ENCODE results near the gene BTBD18.

Gene BTBD18

GRCh38 chr11:57775491-57775890 lies 23.9 kb upstream of the BTBD18 start:
- no peak for DNase-seq

- DNase-seq = no peak
Measured at GRCh38 chr11:57773026-57773598, 21.5 kb upstream of the BTBD18 start.

- no peak for DNase-seq
Measured at GRCh38 chr11:57772562-57772961, 20.9 kb upstream of the BTBD18 start.

- DNase-seq = no peak
Measured at GRCh38 chr11:57771365-57771764, 19.7 kb upstream of the BTBD18 start.

GRCh38 chr11:57770793-57771192 lies 19.2 kb upstream of the BTBD18 start:
- DNase-seq = no peak

- DNase-seq = no peak
Measured at GRCh38 chr11:57764972-57765371, 13.4 kb upstream of the BTBD18 start.

GRCh38 chr11:57764566-57764965 lies 12.9 kb upstream of the BTBD18 start:
- no peak for DNase-seq

- no peak for DNase-seq
Measured at GRCh38 chr11:57764021-57764420, 12.4 kb upstream of the BTBD18 start.

- no peak for DNase-seq
Measured at GRCh38 chr11:57763568-57763967, 11.9 kb upstream of the BTBD18 start.

- DNase-seq = no peak
Measured at GRCh38 chr11:57762235-57762861, 10.7 kb upstream of the BTBD18 start.

- DNase-seq = peak; percentile 88
Measured at GRCh38 chr11:57761301-57762234, 9.9 kb upstream of the BTBD18 start, which contains the start of gene CTNND1. TSS of gene CTNND1 (plus strand) at chr11:57761802. CDS start at chr11:57791479, 29,677 bp downstream.

GRCh38 chr11:57758174-57758573 lies 6.6 kb upstream of the BTBD18 start:
- DNase-seq = no peak

GRCh38 chr11:57752954-57753353 lies 1.3 kb upstream of the BTBD18 start:
- no peak for DNase-seq

GRCh38 chr11:57751176-57751575 lies 443 bp downstream of the BTBD18 start:
- DNase-seq = no peak

- no peak for DNase-seq
Measured at GRCh38 chr11:57746920-57747319, 4.7 kb downstream of the BTBD18 start.

- no peak for DNase-seq
Measured at GRCh38 chr11:57745206-57745605, 6.4 kb downstream of the BTBD18 start.

- DNase-seq = no peak
Measured at GRCh38 chr11:57744357-57744756, 7.3 kb downstream of the BTBD18 start.

GRCh38 chr11:57742087-57742452 lies 9.5 kb downstream of the BTBD18 start:
- no peak for DNase-seq

- peak; percentile 98 for DNase-seq
Measured at GRCh38 chr11:57741132-57742086, 10.2 kb downstream of the BTBD18 start, which contains the start of gene SELENOH. TSS of gene SELENOH (plus strand) at chr11:57741491. CDS start at chr11:57741596, 105 bp downstream.

GRCh38 chr11:57735619-57736298 lies 15.9 kb downstream of the BTBD18 start:
- no peak for DNase-seq

GRCh38 chr11:57732661-57733060 lies 19.0 kb downstream of the BTBD18 start:
- DNase-seq = no peak

GRCh38 chr11:57729479-57729878 lies 22.1 kb downstream of the BTBD18 start:
- no peak for DNase-seq
